Measurements from ENCODE around the gene TMEM131L.
A peak's percentile ranks its signal among the peaks of the same experiment; 100 is the strongest.

The TMEM131L gene

DNA sequence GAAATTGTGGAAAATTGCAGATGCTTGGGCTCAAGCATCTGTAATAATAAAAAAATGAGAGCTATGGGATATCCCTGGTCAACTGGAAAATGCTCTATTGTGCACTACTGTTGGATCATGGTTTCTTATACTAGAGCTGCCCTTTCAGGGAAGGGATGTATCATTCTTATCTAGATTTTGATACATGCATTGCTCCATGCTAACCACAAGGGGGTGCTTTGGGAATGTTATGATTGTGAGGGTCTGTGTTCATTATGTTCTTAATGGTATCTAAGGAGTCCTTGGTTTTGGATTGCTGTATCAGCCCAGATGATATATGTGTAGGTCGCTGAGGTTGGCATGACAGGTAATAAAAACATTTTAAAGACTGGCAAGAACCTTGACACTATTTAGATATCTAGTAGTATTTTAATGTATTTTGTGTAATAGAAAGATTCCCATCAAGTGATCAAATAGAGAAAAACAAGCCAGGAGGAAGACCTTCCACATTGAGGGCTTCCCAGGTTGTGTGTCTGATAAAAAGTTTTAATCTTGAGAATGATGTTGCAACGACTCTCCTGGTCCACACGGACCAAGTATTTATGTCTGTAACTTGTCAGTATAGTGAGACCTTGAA, 168.7 kb downstream of the TMEM131L start:
- no peak overlapping the region for H3K27ac ChIP-seq
- TF ChIP-seq, protein P1, sequence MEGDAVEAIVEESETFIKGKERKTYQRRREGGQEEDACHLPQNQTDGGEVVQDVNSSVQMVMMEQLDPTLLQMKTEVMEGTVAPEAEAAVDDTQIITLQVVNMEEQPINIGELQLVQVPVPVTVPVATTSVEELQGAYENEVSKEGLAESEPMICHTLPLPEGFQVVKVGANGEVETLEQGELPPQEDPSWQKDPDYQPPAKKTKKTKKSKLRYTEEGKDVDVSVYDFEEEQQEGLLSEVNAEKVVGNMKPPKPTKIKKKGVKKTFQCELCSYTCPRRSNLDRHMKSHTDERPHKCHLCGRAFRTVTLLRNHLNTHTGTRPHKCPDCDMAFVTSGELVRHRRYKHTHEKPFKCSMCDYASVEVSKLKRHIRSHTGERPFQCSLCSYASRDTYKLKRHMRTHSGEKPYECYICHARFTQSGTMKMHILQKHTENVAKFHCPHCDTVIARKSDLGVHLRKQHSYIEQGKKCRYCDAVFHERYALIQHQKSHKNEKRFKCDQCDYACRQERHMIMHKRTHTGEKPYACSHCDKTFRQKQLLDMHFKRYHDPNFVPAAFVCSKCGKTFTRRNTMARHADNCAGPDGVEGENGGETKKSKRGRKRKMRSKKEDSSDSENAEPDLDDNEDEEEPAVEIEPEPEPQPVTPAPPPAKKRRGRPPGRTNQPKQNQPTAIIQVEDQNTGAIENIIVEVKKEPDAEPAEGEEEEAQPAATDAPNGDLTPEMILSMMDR (conservative IDR thresholded peaks at IDR 0.05; ENCODE audit: low read depth) = peak; percentile 65
- POLR2A ChIA-PET (ENCODE audit: low non-redundant PET) = no interaction called here
- CTCF ChIA-PET = interaction anchor here (0.5 to 1.9 kb wide), 9 partner anchors 9 to 377 kb away, joined by 3 to 14 read pairs (median 3); partner anchors contain the start of gene TLR2
- DNase-seq (ENCODE audit: low spot score) = peak; percentile 36

DNA sequence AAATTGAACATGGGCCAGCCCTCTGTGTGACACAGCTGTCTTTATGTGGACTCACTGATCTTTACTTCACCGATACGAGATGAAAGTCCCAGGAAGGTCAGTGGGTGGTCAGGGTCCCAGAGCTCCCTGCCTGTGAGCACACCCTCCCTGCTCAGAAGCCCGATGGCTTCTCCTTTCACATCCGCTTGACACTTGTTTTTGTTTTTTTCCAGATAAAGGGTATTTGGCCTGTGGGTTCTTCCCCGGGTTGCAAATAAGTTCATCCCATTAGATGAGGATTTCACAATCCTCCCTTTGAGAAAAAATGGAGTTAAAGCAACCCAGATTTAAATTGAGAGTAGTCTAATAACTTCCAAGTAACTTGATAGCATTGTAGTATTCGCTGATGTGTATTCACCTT, 169.7 kb downstream of the TMEM131L start:
- H3K27ac ChIP-seq = no peak overlapping the region
- DNase-seq (ENCODE audit: low spot score) = no peak
- CTCF ChIA-PET = interaction anchor here (0.9 to 1.9 kb wide), 3 partner anchors 12 to 115 kb away, joined by 3 to 14 read pairs (median 3); no protein-coding TSS in a partner anchor
- TF ChIP-seq, protein P1 (conservative IDR thresholded peaks at IDR 0.05; ENCODE audit: low read depth) = no peak
- POLR2A ChIA-PET (ENCODE audit: low non-redundant PET) = no interaction called here

DNA sequence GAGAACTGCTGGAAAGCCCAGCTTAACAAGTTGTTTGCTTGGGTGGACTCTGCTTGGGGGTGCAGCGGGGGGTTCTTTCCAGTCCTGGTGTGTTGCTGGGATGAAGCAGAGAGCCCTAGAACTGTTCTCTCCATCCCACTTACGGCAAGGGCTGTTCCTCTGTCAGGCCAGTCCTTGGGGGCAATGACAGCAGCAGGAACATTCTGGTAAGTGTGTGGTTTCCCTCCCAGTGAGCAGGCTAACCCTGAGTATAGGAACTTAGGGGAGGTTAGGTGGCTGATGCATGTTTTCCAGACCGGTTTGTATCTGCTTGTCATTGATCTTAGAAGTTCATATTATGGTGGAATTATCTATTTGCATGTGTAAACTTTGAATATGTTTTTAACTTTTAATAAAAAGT, 171.0 kb downstream of the TMEM131L start:
- no peak overlapping the region for H3K27ac ChIP-seq
- CTCF ChIA-PET = interaction anchor here (0.7 kb wide), 1 partner anchor 206 kb away, joined by 3 read pairs; no protein-coding TSS in a partner anchor
- no peak for DNase-seq (ENCODE audit: low spot score)
- POLR2A ChIA-PET (ENCODE audit: low non-redundant PET) = no interaction called here
- TF ChIP-seq, protein P1 (conservative IDR thresholded peaks at IDR 0.05; ENCODE audit: low read depth) = no peak

DNA sequence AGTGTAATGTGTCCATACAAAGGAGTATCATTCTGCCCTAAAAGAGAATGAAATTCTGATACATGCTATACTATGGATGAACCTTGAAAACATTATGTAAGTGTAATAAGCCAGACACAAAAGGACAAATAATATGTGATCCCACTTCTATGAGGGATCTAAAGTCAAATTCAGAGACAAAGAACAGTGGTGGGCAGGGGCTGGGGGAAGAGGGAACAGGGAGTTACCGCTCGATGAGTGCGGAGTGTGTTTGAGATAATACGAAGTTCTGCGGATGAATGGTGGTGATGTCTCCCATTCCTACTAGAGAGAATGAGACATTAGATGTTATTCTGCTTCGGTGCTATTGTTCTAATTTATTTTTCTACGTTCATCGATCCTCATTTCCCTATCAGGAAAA, 171.9 kb downstream of the TMEM131L start:
- DNase-seq (ENCODE audit: low spot score) = no peak
- TF ChIP-seq, protein P1 (conservative IDR thresholded peaks at IDR 0.05; ENCODE audit: low read depth) = no peak
- ChIA-PET CTCF (interaction anchor here (0.7 kb wide), 2 partner anchors 12 to 207 kb away, joined by 3 read pairs; no protein-coding TSS in a partner anchor), POLR2A (ENCODE audit: low non-redundant PET) (no interaction called here)
- H3K27ac ChIP-seq = no peak overlapping the region

DNA sequence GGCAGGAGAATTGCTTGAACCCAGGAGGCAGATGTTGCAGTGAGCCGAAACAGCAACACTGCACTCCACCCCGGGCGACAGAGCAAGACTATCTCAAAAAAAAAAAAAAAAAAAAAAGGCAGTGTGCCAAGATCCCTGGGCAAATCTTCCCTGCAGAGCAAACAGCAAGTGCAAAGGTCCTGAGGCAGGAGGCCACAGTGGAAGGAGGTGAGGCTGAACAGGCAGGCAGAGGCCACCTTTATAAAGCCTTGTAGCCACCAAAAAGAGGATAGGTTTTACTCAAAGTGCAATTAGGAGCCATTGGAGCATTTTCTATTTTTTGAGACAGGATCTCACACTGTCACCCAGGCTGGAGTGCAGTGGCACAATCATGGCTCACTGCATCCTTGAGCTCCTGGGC, 172.8 kb downstream of the TMEM131L start:
- ChIA-PET CTCF (no interaction called here), POLR2A (ENCODE audit: low non-redundant PET) (no interaction called here)
- H3K27ac ChIP-seq = no peak overlapping the region
- TF ChIP-seq, protein P1 (conservative IDR thresholded peaks at IDR 0.05; ENCODE audit: low read depth) = no peak
- no peak for DNase-seq (ENCODE audit: low spot score)

DNA sequence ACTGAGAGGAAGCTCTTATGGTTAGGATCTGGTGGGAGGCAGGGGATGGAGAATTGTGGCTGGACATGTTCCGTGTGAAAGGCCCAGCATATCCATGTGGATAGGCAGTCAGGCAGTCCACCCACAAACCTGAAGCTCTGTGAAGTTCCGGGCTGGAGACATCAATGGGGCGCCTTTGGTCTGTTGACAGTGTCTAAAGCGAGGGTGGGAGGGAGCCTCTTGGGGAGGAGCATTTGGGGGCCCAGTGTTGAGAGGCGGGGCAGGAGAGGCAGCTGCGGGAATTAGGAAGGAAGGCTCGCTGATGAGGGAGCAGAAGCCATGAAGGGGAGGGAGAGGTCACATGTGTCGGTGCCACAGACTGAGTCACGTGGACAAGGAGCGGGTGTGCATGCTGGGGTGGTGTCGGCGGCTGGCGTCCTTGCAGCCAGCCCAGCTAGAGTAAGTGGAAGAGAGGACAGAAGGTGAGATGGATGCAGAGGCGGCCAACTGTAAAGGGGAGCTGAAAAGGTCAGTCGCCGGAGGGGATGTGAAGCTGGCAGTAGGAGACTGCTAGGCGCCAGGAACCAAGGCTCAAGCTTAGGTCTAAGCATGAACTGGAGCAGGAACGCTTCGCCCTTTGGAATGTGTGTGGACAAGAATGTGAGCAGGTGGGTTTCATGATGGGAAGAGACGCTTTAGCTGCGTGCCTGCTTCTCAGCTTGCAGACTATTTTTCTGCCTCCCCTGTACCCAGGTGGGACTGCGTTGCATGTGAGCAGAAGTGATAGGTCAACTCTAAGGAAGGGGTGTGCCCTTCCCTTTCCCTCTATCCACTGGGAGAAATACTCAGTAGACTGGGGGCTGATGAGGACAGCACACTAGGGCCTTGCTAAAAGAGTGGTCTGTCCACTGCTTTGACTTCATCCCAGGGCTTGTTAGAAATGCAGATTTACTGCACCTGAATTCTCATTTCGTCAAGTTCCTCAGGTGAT, 174.0 kb downstream of the TMEM131L start:
- POLR2A ChIA-PET (ENCODE audit: low non-redundant PET) = no interaction called here
- no peak overlapping the region for H3K27ac ChIP-seq
- CTCF ChIA-PET = no interaction called here
- DNase-seq (ENCODE audit: low spot score) = no peak
- TF ChIP-seq, protein P1 (conservative IDR thresholded peaks at IDR 0.05; ENCODE audit: low read depth) = no peak

Data from RWPE1 (cell line).